Activated CD8-positive, alpha-beta memory T cell treated with anti-CD3 and anti-CD28 coated beads for 48 hours (primary cell): ENCODE results near the gene STUB1.

ENCODE experiments used
- DNase-seq, 3 experiments: peaks; one replicate each; pipeline ENCODE4 v3.0.0-alpha.2; 2020; ENCODE audit warnings: low read depth in 2 of 3, low spot score in 2 of 3

The STUB1 gene

DNA sequence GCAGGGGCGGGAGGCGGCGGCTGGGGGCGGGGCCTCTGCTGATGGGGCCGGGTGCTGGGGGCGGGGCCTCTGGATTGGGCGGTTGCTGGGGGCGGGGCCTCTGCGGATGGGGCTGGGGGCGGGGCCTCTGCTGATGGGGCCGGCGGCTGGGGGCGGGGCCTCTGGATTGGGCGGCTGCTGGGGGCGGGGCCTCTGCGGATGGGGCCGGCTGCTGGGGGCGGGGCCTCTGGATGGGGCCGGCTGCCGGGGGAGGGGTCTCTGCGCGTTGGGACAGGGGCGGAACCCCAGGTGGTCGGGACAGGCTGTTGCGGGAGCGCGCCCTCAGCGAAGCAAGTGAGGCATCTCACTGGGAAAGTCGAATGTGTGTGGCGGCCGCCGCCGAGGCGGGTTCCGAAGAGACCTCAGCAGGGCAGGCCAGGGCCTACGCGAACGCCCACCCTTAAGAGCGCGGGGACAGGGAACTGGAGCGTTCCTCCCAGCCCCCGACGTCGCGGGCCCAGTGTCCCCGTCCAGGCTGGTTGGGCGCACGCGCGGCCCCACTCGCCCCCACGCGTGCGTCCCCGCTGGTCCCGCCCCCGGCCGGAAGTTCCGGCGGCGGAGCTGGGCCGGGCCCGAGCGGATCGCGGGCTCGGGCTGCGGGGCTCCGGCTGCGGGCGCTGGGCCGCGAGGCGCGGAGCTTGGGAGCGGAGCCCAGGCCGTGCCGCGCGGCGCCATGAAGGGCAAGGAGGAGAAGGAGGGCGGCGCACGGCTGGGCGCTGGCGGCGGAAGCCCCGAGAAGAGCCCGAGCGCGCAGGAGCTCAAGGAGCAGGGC, at the start of gene STUB1:
Gene STUB1 (plus strand): TSS at position 597 of the 811 bp plus-strand sequence. CDS start 116 bp downstream, at position 713.
- DNase-seq: peak; percentile 77 to 81 (median 79)

DNA sequence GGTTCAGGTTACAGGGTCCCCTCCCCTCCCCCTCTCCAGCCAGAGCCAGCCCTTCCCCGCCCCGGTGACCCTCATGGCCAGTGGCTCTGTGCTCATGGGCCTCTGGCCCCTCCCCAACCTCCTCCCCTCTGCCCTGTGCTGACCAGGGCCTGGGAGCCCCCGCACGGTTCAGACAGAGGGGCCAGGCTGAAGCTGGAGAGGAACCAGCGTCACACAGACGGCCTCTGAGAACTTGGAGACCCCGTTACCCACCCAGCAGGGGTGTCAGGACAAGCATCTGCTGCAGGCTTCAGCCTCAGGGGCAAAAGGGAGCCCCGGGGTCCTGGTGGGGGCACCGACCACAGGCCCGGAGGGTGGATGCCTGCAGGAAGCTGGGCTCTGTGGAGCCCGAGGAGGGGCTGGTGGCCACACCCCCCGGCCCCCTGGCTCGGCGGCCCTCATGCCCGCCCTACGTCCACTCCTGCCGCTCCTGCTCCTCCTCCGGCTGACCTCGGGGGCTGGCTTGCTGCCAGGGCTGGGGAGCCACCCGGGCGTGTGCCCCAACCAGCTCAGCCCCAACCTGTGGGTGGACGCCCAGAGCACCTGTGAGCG, 49.3 kb upstream of the STUB1 start, which contains the start of gene WFIKKN1:
Gene WFIKKN1 (plus strand): TSS at position 171 of the 591 bp plus-strand sequence. CDS start 269 bp downstream, at position 440.
- no peak for DNase-seq

DNA sequence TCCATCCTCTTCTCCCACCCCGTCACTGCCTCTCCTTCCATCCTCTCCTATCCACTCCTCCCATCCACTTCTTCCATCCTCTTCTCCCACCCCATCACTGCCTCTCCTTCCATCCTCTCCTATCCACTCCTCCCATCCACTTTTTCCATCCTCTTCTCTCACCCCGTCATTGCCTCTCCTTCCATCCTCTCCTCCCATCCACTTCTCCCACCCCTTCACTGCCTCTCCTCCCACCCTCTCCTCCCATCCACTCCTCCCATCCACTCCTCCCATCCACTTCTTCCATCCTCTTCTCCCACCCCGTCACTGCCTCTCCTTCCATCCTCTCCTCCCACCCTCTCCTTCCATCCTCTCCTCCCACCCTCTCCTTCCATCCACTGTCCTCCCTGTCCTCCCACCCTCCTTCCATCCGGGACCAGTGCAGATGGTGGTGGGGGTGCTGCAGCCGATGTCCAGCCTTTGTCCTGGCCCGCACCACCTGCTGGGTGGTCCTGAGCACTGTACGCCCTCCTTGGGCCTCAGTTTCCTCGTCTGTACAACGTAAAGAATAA, 48.3 kb upstream of the STUB1 start:
- no peak for DNase-seq

DNA sequence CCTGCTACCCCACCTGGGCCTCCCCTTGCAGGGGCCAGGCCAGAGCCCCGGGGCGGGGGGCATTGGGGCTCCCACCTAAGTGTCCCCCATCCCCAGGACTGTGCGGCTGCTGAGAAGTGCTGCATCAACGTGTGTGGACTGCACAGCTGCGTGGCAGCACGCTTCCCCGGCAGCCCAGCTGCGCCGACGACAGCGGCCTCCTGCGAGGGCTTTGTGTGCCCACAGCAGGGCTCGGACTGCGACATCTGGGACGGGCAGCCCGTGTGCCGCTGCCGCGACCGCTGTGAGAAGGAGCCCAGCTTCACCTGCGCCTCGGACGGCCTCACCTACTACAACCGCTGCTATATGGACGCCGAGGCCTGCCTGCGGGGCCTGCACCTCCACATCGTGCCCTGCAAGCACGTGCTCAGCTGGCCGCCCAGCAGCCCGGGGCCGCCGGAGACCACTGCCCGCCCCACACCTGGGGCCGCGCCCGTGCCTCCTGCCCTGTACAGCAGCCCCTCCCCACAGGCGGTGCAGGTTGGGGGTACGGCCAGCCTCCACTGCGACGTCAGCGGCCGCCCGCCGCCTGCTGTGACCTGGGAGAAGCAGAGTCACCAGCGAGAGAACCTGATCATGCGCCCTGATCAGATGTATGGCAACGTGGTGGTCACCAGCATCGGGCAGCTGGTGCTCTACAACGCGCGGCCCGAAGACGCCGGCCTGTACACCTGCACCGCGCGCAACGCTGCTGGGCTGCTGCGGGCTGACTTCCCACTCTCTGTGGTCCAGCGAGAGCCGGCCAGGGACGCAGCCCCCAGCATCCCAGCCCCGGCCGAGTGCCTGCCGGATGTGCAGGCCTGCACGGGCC, 47.5 kb upstream of the STUB1 start:
- no peak for DNase-seq

DNA sequence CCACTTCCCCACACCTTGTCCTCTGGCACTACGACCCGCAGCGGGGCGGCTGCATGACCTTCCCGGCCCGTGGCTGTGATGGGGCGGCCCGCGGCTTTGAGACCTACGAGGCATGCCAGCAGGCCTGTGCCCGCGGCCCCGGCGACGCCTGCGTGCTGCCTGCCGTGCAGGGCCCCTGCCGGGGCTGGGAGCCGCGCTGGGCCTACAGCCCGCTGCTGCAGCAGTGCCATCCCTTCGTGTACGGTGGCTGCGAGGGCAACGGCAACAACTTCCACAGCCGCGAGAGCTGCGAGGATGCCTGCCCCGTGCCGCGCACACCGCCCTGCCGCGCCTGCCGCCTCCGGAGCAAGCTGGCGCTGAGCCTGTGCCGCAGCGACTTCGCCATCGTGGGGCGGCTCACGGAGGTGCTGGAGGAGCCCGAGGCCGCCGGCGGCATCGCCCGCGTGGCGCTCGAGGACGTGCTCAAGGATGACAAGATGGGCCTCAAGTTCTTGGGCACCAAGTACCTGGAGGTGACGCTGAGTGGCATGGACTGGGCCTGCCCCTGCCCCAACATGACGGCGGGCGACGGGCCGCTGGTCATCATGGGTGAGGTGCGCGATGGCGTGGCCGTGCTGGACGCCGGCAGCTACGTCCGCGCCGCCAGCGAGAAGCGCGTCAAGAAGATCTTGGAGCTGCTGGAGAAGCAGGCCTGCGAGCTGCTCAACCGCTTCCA, 46.7 kb upstream of the STUB1 start:
- DNase-seq: no peak

DNA sequence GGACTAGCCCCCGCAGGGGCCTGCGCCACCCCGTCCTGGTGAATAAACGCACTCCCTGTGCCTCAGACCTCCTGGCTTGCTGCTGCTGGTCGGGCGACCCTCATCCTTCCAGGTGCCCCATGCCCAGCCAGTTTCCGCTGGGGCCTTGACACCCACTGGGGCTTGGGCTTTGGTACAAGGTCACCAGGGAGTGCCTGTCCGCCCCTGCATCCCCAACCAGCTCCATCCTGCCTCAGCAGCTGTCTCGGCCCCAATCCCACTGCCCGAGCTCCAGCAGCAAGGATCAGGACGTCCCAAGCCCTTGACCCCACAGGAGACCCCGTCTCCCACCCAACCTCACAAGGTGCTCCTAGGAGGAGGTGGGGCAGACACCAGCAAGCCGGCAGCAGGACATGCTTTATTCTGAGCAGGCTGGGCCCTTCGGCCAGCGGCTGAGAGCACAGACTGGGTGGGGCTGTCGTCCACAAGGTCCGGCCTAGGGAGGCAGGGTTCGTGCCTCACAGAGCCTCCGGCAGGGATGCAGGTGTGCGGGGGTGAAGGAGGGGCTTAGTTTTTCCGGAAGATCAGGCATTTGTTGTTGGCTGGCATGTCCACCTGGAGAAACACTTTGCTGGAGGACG, 46.0 kb upstream of the STUB1 start:
- no peak for DNase-seq

DNA sequence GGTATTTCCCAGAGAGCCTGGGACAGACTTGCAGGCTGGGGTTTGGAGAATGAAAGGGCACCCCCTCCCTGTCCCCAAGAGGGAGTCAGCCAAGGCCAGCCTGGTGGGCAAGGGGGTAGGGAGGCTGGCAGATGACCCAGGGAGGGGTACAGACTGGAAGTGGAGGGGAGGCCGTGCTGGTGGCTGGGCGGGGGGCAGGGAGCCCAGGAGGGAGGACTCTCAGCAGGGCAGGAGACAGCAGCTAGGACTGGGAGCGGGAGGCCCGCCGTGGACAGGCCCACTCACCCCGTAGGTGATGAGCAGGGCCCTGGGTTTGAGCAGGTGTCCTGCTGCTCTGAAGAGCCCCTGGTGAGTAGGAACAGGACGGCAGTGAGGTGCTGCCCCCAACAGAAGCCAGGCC, 45.2 kb upstream of the STUB1 start:
- no peak for DNase-seq

DNA sequence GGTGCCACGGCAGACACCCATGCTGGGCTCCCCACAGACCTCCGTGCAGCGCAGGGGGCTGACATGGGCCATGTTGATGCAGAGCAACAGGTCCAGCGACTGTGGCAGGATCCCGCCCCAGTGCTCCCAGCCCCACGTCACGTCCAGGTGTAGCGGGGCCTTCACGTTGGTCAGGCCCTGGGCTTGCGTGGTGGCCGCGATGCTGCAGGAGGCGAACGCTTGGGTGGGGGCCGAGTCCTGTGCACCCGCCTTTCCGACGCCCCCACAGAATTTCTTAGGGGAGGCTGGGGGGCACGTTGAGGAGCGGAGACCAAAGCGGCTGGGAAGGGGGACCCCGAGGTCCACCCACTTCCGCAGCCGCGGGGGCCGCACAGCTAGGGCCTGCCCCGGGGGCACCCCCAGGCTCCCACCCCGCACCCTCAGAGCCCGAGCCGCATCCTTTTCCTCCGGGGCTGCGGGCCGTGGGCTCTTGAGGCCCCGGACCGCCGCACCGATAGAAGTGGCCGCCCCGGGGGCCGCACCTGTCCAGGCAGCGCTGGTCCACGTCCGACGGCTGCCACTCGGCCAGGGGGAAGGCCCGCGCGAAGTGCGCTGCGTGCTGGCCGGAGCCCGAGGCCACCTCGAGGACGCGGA, 44.5 kb upstream of the STUB1 start:
- no peak for DNase-seq

DNA sequence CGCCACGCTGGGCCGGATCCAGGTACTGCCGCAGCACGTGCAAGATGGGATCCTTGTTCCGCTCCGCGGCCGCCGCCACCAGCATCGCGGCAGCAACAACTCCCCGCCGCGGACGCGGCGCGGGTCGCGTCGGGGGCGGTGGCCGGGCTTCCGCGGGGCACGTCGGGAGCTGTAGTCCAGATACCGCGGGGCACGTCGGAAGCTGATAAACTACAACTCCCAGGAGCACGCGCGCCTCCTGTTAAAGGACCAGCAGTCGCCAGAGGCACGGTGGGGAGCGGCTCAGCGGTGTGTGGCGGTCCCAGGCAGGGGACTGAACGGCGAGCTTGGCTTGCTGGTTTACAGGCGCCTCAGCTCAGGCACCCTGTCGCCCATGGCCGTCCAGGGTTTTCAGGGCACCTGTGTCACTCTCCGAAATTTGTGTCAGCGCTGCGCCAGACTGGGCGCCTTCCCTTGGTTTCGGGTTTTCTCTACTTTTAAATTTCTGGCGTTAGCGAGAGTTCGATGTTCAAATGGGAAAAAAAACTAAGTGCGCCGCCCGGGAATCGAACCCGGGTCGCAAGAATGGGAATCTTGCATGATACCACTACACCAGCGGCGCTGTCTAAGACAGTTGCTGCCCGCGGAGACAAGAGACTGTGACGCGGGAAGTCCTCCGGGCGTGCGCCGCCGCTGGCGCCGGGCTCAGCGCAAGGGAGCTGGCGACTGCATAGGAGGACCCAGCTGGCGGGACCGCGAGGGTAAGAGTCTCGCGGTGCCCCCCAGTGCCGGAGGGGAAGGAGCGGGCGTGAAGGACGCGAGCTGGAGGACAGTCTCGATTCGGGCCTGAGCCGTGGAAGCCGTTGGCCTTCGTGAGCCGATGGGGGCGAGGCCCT, 43.8 kb upstream of the STUB1 start, which contains the start of gene METTL26:
Gene METTL26 (minus strand): TSS at position 100 of the 875 bp plus-strand sequence. CDS start 15 bp downstream, at position 85.
- peak; percentile 85 to 100 (median 100) for DNase-seq

DNA sequence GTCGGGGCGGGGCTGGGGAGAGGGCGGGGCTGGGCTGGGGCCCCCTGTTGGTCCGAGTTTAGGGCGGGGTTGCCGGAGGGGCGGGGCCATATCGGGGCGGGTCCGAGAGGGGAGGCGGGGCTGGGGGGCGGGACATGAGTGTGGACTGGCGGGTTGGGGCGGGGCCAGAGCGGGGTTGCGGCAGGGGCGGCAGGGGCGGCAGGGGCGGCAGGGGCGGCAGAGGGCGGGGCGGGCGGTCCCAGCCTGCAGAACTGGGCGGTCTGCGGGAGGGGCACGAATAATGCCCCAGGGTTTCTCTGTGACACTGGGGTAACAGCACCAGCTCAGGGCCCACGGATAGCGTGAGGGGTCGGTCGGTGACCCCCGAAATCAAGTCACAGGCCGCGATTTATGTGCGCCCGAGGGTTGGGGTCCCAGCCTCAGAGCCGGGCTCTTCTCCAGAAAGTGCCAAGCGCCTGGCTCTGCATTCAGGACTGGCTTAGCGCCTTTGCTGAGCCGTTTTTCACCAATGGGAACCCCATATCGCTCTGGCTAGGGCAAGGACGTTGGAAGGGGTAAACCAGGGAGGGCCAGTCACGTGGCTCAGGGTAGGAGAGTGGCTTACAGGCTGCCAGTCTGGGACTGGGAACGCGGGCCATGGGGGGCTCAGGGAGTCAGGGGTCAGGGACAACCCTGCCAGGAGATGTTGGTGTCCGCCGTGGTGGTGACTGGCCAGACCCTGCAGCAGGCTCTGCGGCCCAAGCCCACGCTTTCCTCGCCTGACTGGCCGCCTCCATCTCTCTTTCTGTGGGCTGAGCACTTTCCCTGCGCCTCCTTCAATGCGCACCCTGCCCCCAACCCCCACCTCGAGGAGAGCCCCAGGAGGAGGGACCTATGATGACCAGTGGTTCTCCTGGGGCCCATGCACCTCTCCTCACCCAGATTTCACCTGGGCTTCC, 42.9 kb upstream of the STUB1 start:
- DNase-seq: peak in 2 of 3 experiments; percentile 72 to 85

DNA sequence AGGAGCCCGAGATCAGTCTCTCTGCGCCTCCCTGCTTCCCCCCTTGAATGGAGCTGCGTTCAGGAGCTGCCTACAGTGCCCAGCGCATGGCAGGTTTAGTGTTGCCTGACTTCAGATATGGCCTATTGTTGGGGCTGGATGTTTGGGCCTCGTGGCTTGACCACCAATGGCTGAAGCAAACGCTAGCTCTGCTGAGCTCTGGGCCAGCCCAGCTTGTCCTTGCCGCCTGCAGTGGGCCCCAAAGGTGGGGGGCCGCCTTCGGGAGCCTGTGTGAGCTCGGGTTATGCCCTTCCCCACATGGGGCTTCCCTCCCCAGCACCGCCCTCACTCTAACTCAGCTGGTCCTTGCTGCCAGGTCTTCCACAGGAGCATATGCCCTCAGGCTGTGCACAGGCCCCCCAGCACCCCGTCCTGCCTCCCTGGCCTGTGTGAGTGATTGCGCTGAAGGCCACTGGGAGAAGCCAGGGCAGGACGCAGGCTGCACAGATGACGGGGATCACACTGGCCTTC, 42.1 kb upstream of the STUB1 start:
- no peak for DNase-seq

DNA sequence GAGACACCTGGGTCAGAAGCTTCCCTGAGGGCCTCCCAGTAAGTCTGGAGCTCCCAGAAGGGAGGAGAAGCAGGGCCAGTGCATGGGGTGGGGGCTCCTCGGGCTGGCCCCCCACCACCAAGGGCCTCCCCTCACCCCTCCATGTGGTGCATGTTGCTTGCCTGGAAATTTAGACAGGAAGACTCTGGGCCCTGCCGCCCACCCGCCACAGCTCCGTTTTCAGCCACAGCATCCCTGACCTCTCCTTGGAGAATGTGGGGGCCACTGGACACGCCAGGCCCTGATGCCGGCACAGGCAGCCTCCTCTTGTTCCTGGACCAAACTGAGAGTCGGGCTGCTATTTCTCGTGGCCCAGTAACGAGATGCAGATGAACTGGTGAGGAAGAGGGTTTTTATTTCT, 41.4 kb upstream of the STUB1 start:
- no peak for DNase-seq

DNA sequence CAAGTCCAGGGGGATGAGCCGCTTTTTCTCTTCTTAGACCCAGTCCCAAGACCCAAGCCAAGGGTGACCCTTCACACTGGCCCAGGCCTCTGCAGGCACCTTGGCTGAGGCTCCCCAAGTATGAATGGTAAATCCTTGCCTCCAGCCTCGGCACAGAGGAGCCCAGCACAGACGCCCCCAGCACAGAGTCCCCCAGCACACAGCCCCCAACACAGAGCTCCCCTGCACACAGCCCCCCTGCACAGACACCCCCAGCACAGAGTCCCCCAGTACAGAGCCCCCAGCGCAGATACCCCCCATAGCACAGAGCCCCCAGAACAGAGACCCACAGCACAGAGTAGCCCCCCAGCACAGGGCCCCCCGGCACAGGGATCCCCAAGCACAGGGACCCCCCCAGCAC, 39.6 kb upstream of the STUB1 start:
- DNase-seq: no peak

DNA sequence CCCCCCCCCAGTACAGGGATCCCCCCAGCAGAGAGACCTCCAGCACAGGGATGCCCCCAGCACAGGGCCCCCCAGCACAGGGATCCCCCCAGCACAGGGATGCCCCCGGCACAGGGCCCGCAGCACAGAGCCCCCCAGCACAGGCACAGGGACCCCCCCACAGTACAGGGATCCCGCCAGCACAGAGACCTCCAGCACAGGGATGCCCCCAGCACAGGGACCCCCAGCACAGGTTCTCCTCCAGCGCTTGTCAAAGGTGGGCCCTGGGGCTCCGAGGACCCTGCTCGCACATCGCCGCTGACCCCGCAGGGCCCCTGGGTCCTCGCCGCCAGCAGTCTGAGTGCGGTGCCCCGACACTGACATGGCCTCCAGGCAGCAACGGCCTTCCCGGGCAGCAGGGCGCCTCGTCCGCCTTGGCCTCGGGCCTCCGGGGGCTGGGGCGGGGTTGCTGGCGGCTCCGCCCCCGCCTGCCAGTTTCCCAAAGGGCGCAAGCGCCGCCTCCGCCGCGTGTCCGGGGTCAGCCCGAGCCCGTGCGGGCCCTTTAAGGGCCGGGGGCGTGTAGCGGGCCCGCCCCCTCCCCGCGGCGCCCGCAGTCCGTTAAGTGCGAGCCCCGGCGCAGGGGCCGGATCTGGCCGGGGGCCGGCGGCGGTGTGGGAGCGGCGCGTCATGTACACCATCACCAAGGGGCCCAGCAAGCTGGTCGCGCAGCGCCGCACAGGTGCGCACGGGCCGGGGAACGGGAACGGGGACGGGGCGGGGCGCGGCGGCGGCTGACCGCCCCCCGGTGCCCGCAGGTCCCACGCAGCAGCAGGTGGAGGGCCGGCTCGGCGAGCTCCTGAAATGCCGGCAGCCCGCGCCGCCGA, 38.7 kb upstream of the STUB1 start, which contains the start of gene MCRIP2:
Gene MCRIP2 (plus strand): TSS at position 503 of the 863 bp plus-strand sequence. CDS start 164 bp downstream, at position 667.
- DNase-seq: peak; percentile 54 to 68 (median 65)

DNA sequence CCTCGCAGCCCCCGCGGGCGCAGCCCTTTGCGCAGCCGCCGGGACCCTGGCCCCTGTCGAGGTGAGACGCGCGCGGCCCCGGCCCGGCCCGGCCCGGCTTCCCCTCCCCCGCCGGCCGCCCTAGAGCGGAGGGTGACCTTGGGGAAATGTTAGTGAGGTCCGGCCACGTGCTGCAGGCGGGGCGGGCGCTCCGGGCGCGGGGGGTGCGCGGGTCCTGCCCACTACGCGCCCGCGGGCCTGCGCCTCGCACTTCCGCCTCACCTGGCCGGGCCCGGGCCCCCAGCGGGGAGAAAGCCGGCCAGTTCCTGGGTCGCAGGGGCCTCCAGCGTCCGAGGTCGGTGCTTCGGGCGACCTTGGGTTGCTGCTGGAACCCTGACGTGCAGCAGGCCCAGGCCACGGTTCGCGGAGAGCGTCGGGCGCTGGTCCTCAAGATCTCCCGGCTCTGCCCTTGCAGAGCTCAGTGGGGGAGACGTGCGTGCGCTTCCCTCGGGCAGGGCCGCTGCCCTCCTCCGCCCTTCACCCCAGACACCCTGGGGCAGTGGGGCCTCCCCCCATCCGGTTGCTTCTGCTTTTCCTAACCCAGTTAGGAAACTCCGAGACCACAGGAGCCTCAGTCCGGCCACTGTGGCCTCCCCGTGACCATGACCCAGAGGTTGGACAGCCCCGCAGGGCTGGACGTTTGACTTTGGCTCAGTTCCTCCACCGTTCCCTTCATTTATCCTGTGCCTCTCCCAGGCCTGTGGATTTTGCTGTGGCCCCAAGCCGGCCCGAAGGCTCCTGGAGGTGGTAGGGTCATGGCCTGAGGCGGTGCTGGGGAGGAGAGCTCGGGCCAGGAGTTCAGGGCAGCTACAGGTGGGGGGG, 37.8 kb upstream of the STUB1 start:
- no peak for DNase-seq
